Measurements from ENCODE around the gene ARHGAP30. TPM values are rescaled to one million over a fixed set of nuclear protein-coding genes. Genes with fewer than 3 reads are reported as not detected.

Gene ARHGAP30
- total RNA-seq, 2 donors from 2014 or later: 3.2 to 5.3 TPM

- Histone ChIP-seq H3K27ac (peak overlapping the region; percentile 85 to 87), H3K9me3 (no peaks in the 10 kb centered on the region), H3K27me3 (replicated peaks; ENCODE audit: insufficient read depth) (no peaks in the 10 kb centered on the region), H3K4me1 (replicated peaks) (peaks cover 8% of the 10 kb centered on the region), H3K36me3 (no peaks in the 10 kb centered on the region), H3K4me3 (peak overlapping the region in 1 of 2 donors; percentile 11)
- TF ChIP-seq POLR2AphosphoS5 (IDR thresholded peaks at IDR 0.05): no peak
- TF ChIP-seq POLR2A (IDR thresholded peaks at IDR 0.05): no peak
- TF ChIP-seq CTCF (IDR thresholded peaks at IDR 0.05): no peak
- no peak for DNase-seq (ENCODE audit: low spot score)
- intact Hi-C loops (cut with DNase I): no loop called here
Measured at GRCh38 chr1:161013131-161013487, 56.6 kb downstream of the ARHGAP30 start.

GRCh38 chr1:161012420-161012819, 57.3 kb downstream of the ARHGAP30 start:
- H3K4me1 ChIP-seq (replicated peaks): peaks cover 8% of the 10 kb centered on the region
- no peaks in the 10 kb centered on the region for H3K36me3 ChIP-seq
- H3K4me3 ChIP-seq: no peak overlapping the region
- intact Hi-C loops (cut with DNase I): no loop called here
- no peak for TF ChIP-seq POLR2A (IDR thresholded peaks at IDR 0.05)
- no peak for TF ChIP-seq CTCF (IDR thresholded peaks at IDR 0.05)
- TF ChIP-seq POLR2AphosphoS5 (IDR thresholded peaks at IDR 0.05): no peak
- no peaks in the 10 kb centered on the region for H3K27me3 ChIP-seq (replicated peaks; ENCODE audit: insufficient read depth)
- no peaks in the 10 kb centered on the region for H3K9me3 ChIP-seq
- WGBS: 88% methylated on average over 3 of the region's 3 CpGs
- peak overlapping the region; percentile 85 to 87 for H3K27ac ChIP-seq
- DNase-seq (ENCODE audit: low spot score): no peak

- no peak for TF ChIP-seq CTCF (IDR thresholded peaks at IDR 0.05)
- TF ChIP-seq POLR2AphosphoS5 (IDR thresholded peaks at IDR 0.05): no peak
- no peak for TF ChIP-seq POLR2A (IDR thresholded peaks at IDR 0.05)
Measured at GRCh38 chr1:161009602-161010211, 60.0 kb downstream of the ARHGAP30 start.

GRCh38 chr1:161008869-161009510, 60.7 kb downstream of the ARHGAP30 start:
- no peak for DNase-seq (ENCODE audit: low spot score)
- intact Hi-C loops (cut with DNase I): no loop called here
- H3K9me3 ChIP-seq: no peaks in the 10 kb centered on the region
- no peak for TF ChIP-seq CTCF (IDR thresholded peaks at IDR 0.05)
- 59% methylated on average over 4 of the region's 4 CpGs for WGBS
- no peak overlapping the region for H3K27ac ChIP-seq
- no peaks in the 10 kb centered on the region for H3K27me3 ChIP-seq (replicated peaks; ENCODE audit: insufficient read depth)
- no peak overlapping the region for H3K4me3 ChIP-seq
- H3K36me3 ChIP-seq: no peaks in the 10 kb centered on the region
- H3K4me1 ChIP-seq (replicated peaks): peaks cover 8% of the 10 kb centered on the region

More at GRCh38 chr1:161009602-161010211, 60.0 kb downstream of the ARHGAP30 start:
- intact Hi-C loops (cut with DNase I): no loop called here
- no peak for DNase-seq (ENCODE audit: low spot score)
- no peaks in the 10 kb centered on the region for H3K36me3 ChIP-seq
- no peaks in the 10 kb centered on the region for H3K9me3 ChIP-seq
- peaks cover 8% of the 10 kb centered on the region for H3K4me1 ChIP-seq (replicated peaks)
- WGBS: 91% methylated on average over 7 of the region's 7 CpGs
- no peaks in the 10 kb centered on the region for H3K27me3 ChIP-seq (replicated peaks; ENCODE audit: insufficient read depth)
- no peak overlapping the region for H3K27ac ChIP-seq
- H3K4me3 ChIP-seq: no peak overlapping the region

GRCh38 chr1:161007369-161007768, 62.3 kb downstream of the ARHGAP30 start:
- Histone ChIP-seq H3K4me3 (no peak overlapping the region), H3K27me3 (replicated peaks; ENCODE audit: insufficient read depth) (no peaks in the 10 kb centered on the region), H3K27ac (no peak overlapping the region), H3K9me3 (no peaks in the 10 kb centered on the region), H3K4me1 (replicated peaks) (peaks cover 4% of the 10 kb centered on the region), H3K36me3 (no peaks in the 10 kb centered on the region)
- WGBS: 96% methylated on average over 2 of the region's 2 CpGs
- no peak for DNase-seq (ENCODE audit: low spot score)
- TF ChIP-seq POLR2AphosphoS5 (IDR thresholded peaks at IDR 0.05) (no peak), CTCF (IDR thresholded peaks at IDR 0.05) (no peak)
- intact Hi-C loops (cut with DNase I): no loop called here

Data from prostate gland (tissue), 2 donors.